BLaER1 treated with 17β-estradiol and CSF1 and Interleukin-3, amounts not matched to agents 10 nM and 100 nM (cell line): Measurements from ENCODE around the gene PJVK.
"Not testable (repeated sequence)": the region's sequence is repeated elsewhere in the genome, so short reads cannot be mapped to it uniquely, and the experiment has no call there.

Experiments used
- H3K27ac ChIP-seq, 11 experiments: shearing (Covaris generic); formaldehyde crosslinking; 2 replicates each; pipeline ENCODE4 v1.8.1; 2022
- H3K27me3 ChIP-seq, 11 experiments: shearing (Covaris generic); formaldehyde crosslinking; 2 replicates each; pipeline ENCODE4 v1.8.1; 2022
- H3K36me3 ChIP-seq, 11 experiments: shearing (Covaris generic); formaldehyde crosslinking; 2 replicates each; pipeline ENCODE4 v1.8.1; 2022
- H3K4me1 ChIP-seq, 10 experiments: shearing (Covaris generic); formaldehyde crosslinking; 2 replicates each; pipeline ENCODE4 v1.8.1; 2022
- H3K4me2 ChIP-seq, 11 experiments: shearing (Covaris generic); formaldehyde crosslinking; 2 replicates each; pipeline ENCODE4 v1.8.1; 2022
- H3K4me3 ChIP-seq, 10 experiments: shearing (Covaris generic); formaldehyde crosslinking; 2 replicates each; pipeline ENCODE4 v1.8.1; 2022
- H3K9ac ChIP-seq, 11 experiments: shearing (Covaris generic); formaldehyde crosslinking; 2 replicates each; pipeline ENCODE4 v1.8.1; 2022
- H3K9me3 ChIP-seq, 11 experiments: shearing (Covaris generic); formaldehyde crosslinking; replicated peaks in 1 of 11; 2 replicates each; pipeline ENCODE4 v1.8.1; 2022
- H4K20me1 ChIP-seq, 11 experiments: shearing (Covaris generic); formaldehyde crosslinking; 2 replicates each; pipeline ENCODE4 v1.8.1; 2022
- Cebpa-rat ChIP-seq, 11 experiments: shearing (Covaris generic); IDR thresholded peaks; 2 replicates each; pipeline ENCODE4 v1.8.1; 2022

Gene PJVK

DNA sequence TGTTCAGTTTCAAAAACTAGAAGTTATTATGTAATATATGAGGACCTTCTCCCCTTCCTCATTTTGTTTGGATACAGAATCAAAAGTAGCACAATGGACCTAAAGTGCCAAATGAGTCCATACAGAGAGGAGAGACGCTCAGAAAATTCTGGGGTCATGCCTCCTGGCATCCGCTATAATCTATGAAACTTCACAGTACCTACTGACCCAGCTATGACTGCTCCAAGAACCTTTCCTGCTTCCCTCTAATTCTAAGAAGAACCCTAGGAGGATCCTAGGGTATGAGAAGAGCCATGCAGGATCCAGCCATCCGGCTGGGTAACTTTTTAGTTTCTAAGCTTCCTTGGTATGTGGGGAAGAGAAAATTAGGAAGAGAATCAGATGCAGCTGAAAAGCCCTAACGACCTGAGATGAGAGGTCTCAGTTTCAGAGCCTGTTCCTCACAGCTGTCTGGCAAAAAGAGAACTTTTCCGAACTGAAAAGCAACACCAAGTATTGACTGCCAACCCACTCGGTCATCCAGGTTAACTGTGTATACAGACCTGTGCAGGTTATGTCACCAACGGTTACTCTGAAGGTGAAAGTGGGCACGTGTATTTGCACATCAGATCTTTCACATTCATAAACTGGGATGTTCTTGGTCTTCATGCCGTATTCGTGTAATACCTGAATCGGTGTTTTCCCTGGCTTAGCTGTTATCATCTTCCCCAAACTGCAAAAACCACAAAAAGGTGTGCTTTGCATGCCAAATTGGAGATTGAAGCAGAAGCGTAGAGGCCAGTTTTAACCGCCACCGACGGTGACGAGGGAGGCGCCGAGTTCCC, 1.3 kb upstream of the PJVK start:
- Histone ChIP-seq H3K9me3 (no peaks in the 10 kb centered on the region), H3K36me3 (peaks cover 29 to 45% (median 40%) of the 10 kb centered on the region in 11 experiments), H3K27me3 (no peaks in the 10 kb centered on the region), H4K20me1 (peaks cover 0 to 46% (median 27%) of the 10 kb centered on the region in 11 experiments; a peak in 16 of 22 replicates), H3K4me2 (peak overlapping the region; percentile 69 to 98 (median 90)), H3K27ac (peak overlapping the region; percentile 91 to 99 (median 98); a peak in 21 of 22 replicates), H3K4me3 (peak overlapping the region; percentile 73 to 94 (median 82)), H3K4me1 (peaks cover 22 to 34% (median 25%) of the 10 kb centered on the region in 10 experiments), H3K9ac (peak overlapping the region; percentile 88 to 99 (median 96))
- no peak for TF ChIP-seq Cebpa-rat (IDR thresholded peaks at IDR 0.05)

DNA sequence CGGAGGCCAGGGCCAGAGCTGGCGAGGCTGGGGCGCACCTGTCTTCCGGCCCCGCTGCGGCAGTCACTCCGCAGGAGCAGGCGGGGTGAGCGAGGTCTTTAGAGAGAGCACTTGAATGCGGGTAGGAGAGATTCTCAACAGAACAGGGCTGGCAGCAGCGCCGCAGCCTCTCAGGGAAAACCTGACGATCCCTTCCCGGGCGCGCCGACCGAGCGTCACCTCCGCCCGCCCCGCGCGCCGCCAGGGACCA, 729 bp upstream of the PJVK start:
- Histone ChIP-seq H4K20me1 (peaks cover 0 to 41% (median 27%) of the 10 kb centered on the region in 11 experiments; a peak in 16 of 22 replicates), H3K4me1 (peaks cover 22 to 34% (median 25%) of the 10 kb centered on the region in 10 experiments), H3K36me3 (peaks cover 24 to 39% (median 34%) of the 10 kb centered on the region in 11 experiments), H3K9ac (peak overlapping the region; percentile 88 to 99 (median 96)), H3K4me3 (peak overlapping the region; percentile 73 to 94 (median 82)), H3K27me3 (no peaks in the 10 kb centered on the region), H3K4me2 (peak overlapping the region; percentile 69 to 98 (median 90)), H3K27ac (peak overlapping the region; percentile 91 to 99 (median 98)), H3K9me3 (no peaks in the 10 kb centered on the region)
- no peak for TF ChIP-seq Cebpa-rat (IDR thresholded peaks at IDR 0.05)

DNA sequence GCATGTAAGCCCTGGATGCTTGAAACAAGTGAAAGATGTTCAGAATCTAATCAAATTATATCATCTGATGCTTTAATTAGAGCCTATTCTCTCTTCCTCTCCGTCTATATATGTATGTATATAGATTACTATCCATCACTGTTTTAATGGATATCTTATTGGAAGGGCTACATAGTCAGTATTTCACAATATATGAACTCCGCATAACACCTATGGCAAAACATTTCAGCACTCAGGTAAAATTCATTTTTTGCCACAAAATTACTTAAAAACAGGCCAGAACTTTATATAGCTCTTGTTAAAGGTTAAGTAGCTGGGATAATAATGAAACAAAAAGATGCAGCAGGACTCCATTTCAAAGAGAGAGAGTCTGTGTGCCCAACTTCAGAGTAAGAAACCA, 1.2 kb downstream of the PJVK start:
- Histone ChIP-seq H4K20me1 (peaks cover 0 to 33% (median 27%) of the 10 kb centered on the region in 11 experiments; a peak in 16 of 22 replicates), H3K9ac (peak overlapping the region in 7 of 11 experiments; percentile 88 to 99 (median 96); a peak in 9 of 22 replicates), H3K4me1 (peaks cover 22 to 34% (median 25%) of the 10 kb centered on the region in 10 experiments), H3K9me3 (no peaks in the 10 kb centered on the region), H3K4me3 (peak overlapping the region in 1 of 10 experiments; percentile 84; a peak in 2 of 20 replicates), H3K4me2 (peak overlapping the region; percentile 73 to 95 (median 90); a peak in 19 of 22 replicates), H3K27me3 (no peaks in the 10 kb centered on the region), H3K36me3 (peaks cover 13 to 21% (median 18%) of the 10 kb centered on the region in 11 experiments), H3K27ac (peak overlapping the region in 10 of 11 experiments; percentile 91 to 99 (median 98); a peak in 19 of 22 replicates)
- TF ChIP-seq Cebpa-rat (IDR thresholded peaks at IDR 0.05): no peak

DNA sequence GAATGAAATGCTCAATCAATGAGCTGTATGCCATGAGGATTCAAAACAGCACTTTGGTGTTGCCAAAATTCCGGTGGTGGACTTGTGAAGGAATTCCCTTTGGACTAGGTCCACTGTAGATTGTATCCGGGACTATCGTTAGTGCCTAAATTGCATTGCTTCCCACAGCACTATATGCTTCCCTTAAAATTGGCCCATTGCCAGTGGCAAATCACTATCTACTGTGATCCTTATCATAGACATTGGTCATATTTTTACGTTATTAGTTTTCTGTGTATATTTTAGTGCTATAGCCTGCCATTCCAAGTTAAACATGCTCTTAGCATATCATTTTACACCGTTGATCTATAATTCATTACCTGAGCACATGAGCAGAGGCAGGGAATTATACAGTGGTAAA, 1.7 kb downstream of the PJVK start:
- Histone ChIP-seq H3K4me1 (peaks cover 21 to 33% (median 25%) of the 10 kb centered on the region in 10 experiments), H3K4me3 (no peak overlapping the region), H3K9ac (no peak overlapping the region), H4K20me1 (peaks cover 0 to 28% (median 25%) of the 10 kb centered on the region in 11 experiments; a peak in 16 of 22 replicates), H3K27ac (no peak overlapping the region), H3K36me3 (peaks cover 10 to 17% (median 14%) of the 10 kb centered on the region in 11 experiments), H3K4me2 (no peak overlapping the region), H3K9me3 (no peaks in the 10 kb centered on the region), H3K27me3 (no peaks in the 10 kb centered on the region)
- TF ChIP-seq Cebpa-rat (IDR thresholded peaks at IDR 0.05): no peak

DNA sequence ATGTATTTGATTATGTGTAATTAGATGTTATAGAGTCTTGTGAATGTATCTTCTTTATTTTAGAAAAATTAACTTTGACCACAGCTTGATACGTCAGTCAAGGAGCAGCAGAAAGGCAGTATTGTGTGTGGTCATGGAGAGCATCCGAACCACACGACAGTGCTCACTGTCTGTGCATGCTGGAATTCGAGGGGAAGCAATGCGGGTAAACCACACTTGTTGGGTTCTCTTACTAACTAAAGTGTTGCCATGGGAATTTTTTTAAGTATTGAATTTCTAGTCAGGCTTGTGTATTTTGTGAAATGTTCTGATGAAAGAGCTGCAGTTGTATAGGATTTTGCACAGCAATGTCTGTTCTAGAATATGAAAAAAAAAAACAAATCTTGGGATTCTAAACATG, 4.8 kb downstream of the PJVK start:
- Histone ChIP-seq H3K27me3 (no peaks in the 10 kb centered on the region), H3K4me1 (peaks cover 0 to 11% (median 4%) of the 10 kb centered on the region in 10 experiments; a peak in 4 of 20 replicates), H3K27ac (no peak overlapping the region), H3K9me3 (no peaks in the 10 kb centered on the region), H3K4me2 (no peak overlapping the region), H3K36me3 (no peaks in the 10 kb centered on the region), H4K20me1 (no peaks in the 10 kb centered on the region), H3K9ac (no peak overlapping the region), H3K4me3 (no peak overlapping the region)
- no peak for TF ChIP-seq Cebpa-rat (IDR thresholded peaks at IDR 0.05)

DNA sequence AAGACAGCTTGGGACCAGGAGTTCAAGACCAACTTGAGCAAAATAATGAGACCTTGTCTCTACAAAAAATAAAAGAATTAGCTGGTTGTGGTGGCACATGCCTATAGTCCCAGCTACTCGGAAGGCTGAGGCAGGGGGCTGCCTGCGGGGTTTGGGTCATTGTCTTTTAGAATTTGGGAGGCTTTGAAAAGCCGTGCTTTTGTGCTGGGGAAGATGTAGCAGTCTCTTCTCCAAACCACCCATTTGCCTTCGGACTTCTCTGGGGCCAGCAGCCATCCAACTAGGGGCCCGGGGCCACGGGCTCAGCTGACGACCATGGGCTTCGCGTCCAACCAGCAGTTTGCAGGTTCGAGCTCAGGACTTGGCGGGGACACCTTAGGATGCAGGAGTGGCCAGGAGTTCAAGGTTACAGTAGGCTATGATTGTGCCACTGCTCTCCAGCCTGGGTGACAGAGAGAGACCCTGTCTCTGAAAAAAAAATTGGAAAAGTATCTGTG, 6.3 kb downstream of the PJVK start:
- H3K9me3 ChIP-seq: no peaks in the 10 kb centered on the region; a peak in 2 of 22 replicates
- H3K4me2 ChIP-seq: no peak overlapping the region
- TF ChIP-seq Cebpa-rat (IDR thresholded peaks at IDR 0.05): no peak
- H3K27ac ChIP-seq: no peak overlapping the region
- no peak overlapping the region for H3K9ac ChIP-seq
- H3K4me1 ChIP-seq: peaks cover 0 to 2% (median 0%) of the 10 kb centered on the region in 10 experiments; a peak in 1 of 20 replicates
- no peaks in the 10 kb centered on the region for H4K20me1 ChIP-seq
- H3K36me3 ChIP-seq: 0 out of 22 replicates have a peak, but pooled peaks cover 0 to 2% (median 0%) of the 10 kb centered on the region in 11 experiments
- no peak overlapping the region for H3K4me3 ChIP-seq
- no peaks in the 10 kb centered on the region for H3K27me3 ChIP-seq

DNA sequence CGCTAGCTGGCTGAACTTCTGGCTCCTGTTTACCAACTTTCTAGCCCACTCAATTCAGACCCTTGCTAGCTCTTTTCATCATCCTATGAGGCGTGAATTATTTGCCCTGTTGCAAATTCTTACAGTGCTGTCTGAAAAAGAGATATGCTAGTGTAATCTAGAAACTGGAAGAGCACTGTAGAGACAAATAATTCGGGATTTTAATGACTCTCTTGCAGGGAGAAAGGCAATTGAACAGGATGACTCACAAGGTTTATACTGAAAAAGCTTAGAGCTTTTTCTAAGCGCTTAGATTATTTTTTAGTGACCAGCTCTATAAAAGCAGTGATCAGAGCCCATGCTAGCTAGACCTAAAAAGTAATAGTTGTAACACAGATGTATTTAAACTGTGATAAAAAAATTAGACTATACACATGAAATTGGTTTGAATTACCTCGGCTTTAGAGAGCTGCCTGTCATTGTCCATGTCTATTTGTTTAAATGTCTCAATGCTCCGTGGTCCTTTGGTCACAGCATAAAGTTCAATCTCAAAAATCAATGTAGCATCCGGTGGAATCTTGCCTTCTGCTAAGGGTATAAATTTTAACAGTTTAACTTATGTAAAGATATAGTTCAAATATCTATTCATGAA, 18.2 kb downstream of the PJVK start:
- no peak overlapping the region for H3K4me2 ChIP-seq
- no peak overlapping the region for H3K9ac ChIP-seq
- no peak overlapping the region for H3K4me3 ChIP-seq
- H3K27me3 ChIP-seq: no peaks in the 10 kb centered on the region
- TF ChIP-seq Cebpa-rat (IDR thresholded peaks at IDR 0.05): no peak
- H3K4me1 ChIP-seq: no peaks in the 10 kb centered on the region
- H3K9me3 ChIP-seq: no peaks in the 10 kb centered on the region
- H4K20me1 ChIP-seq: no peaks in the 10 kb centered on the region; a peak in 1 of 22 replicates
- no peak overlapping the region for H3K27ac ChIP-seq
- peaks cover 6 to 79% (median 57%) of the 10 kb centered on the region in 11 experiments; a peak in 19 of 22 replicates for H3K36me3 ChIP-seq

DNA sequence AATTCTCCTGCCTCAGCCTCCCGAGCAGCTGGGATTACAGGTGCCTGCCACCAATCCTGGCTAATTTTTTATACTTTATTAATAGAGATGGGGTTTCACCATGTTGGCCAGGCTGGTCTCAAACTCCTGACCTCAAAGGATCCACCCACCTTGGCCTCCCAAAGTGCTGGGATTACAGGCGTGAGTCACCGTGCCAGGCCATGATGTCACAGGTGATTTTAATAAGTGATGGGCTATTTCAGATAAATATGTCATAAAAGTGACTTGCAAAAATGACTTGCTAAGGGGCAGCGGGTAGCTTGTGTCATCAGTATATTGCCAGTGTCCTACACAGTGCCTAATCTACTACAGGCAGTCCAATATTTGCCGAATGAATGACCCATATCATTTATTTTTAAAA, 20.1 kb downstream of the PJVK start:
- not testable (repeated sequence) for H4K20me1 ChIP-seq, H3K9ac ChIP-seq, H3K27me3 ChIP-seq, H3K27ac ChIP-seq, H3K4me2 ChIP-seq, H3K4me3 ChIP-seq, H3K9me3 ChIP-seq, H3K4me1 ChIP-seq
- H3K36me3 ChIP-seq: peaks cover 0 to 60% (median 37%) of the 10 kb centered on the region in 11 experiments; a peak in 18 of 22 replicates

DNA sequence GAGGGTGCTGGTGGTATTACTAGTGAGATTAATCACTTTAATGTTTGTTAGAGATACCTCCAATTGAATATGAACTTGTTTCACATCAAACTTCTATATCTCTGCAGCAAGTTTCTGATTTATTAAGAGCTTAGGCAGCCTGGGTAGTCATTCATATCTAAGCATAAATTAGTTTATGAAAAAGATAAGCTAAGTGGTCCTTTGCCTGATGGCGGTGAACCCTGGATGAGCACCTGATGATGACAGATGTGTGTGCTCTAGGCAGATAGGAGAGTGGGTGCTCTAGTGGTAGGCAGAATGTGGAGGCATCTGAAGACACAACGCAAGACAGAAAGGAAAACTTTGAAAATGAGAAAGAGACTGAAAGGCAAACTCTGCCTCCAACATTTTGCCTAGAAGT, 22.2 kb downstream of the PJVK start:
- Histone ChIP-seq H3K9me3 (no peaks in the 10 kb centered on the region), H3K9ac (no peak overlapping the region), H3K27me3 (no peaks in the 10 kb centered on the region), H3K27ac (no peak overlapping the region), H3K4me3 (no peak overlapping the region), H4K20me1 (no peaks in the 10 kb centered on the region; a peak in 1 of 22 replicates), H3K4me1 (peaks cover 0 to 24% (median 11%) of the 10 kb centered on the region in 10 experiments; a peak in 17 of 20 replicates), H3K36me3 (peaks cover 0 to 42% (median 20%) of the 10 kb centered on the region in 11 experiments; a peak in 17 of 22 replicates), H3K4me2 (no peak overlapping the region)
- TF ChIP-seq Cebpa-rat (IDR thresholded peaks at IDR 0.05): no peak
